A673 (cell line): Measurements from ENCODE around the gene CIITA. TPM values are rescaled to one million over a fixed set of nuclear protein-coding genes. Genes with fewer than 3 reads are reported as not detected.

Experiments used
- BruUV-seq: library from RNA; stranded (reverse); fragments of 400-500 nt; replicated peaks from 2 replicates; lab custom pipeline; 2021; lab: Mats Ljungman, UMichigan
- CTCF ChIA-PET: fragments of 300-600 bp; sonication (Branson Sonifier 250); formaldehyde crosslinking; loops from one replicate; lab custom pipeline; 2022; ENCODE audit warnings: antibody characterized with exemption; lab: Charles Lee
- POLR2A ChIA-PET: fragments of 300-600 bp; sonication (Branson Sonifier 250); formaldehyde crosslinking; loops from one replicate; lab custom pipeline; 2022; ENCODE audit warnings: antibody characterized with exemption; ENCODE audit not compliant: low non-redundant PET; lab: Charles Lee
- DNase-seq: peaks from one replicate; pipeline ENCODE4 v3.0.0-alpha.2; 2015; ENCODE audit warnings: low spot score
- H3K27ac ChIP-seq: fragments of 200-600 bp; sonication (generic); 2 replicates; pipeline ENCODE4 v1.5.1; 2016; ENCODE audit warnings: mixed run types, low read depth, mild to moderate bottlenecking, mixed read lengths, antibody characterized with exemption, low read length; ENCODE audit not compliant: poor library complexity, severe bottlenecking
- H3K27me3 ChIP-seq: fragments of 200-600 bp; sonication (generic); replicated peaks from 2 replicates; pipeline ENCODE4 v1.6.1; 2017; ENCODE audit warnings: mixed run types, low read depth, mild to moderate bottlenecking, mixed read lengths, antibody characterized with exemption, low read length; ENCODE audit not compliant: insufficient read depth, poor library complexity
- H3K36me3 ChIP-seq: fragments of 200-600 bp; sonication (generic); 2 replicates; pipeline ENCODE4 v1.6.1; 2016; ENCODE audit warnings: mixed run types, mild to moderate bottlenecking, mixed read lengths, antibody characterized with exemption, low read length; ENCODE audit not compliant: insufficient read depth, poor library complexity, severe bottlenecking
- H3K4me1 ChIP-seq: fragments of 200-600 bp; sonication (generic); 2 replicates; pipeline ENCODE4 v1.6.1; 2017; ENCODE audit warnings: mixed run types, mild to moderate bottlenecking, mixed read lengths, antibody characterized with exemption, low read length; ENCODE audit not compliant: insufficient read depth, poor library complexity, severe bottlenecking
- H3K4me3 ChIP-seq: fragments of 200-600 bp; sonication (generic); 2 replicates; pipeline ENCODE4 v1.5.1; 2016; ENCODE audit warnings: low read depth, mixed run types, mild to moderate bottlenecking, mixed read lengths, low read length; ENCODE audit not compliant: poor library complexity, severe bottlenecking
- H3K9me3 ChIP-seq: fragments of 200-600 bp; sonication (generic); 2 replicates; pipeline ENCODE4 v1.6.1; 2016; ENCODE audit warnings: mixed run types, low read depth, mild to moderate bottlenecking, mixed read lengths, antibody characterized with exemption, low read length; ENCODE audit not compliant: poor library complexity, severe bottlenecking
- CTCF ChIP-seq: fragments of 300-800, 200-600 bp; sonication (generic); conservative IDR thresholded peaks from 2 replicates; pipeline ENCODE4 v1.5.1; 2017; ENCODE audit warnings: low read depth, mild to moderate bottlenecking, antibody characterized with exemption, low read length, moderate library complexity, mixed read lengths
- EZH2 ChIP-seq: fragments of 200-600 bp; sonication (generic); IDR thresholded peaks from 2 replicates; pipeline ENCODE4 v1.6.1; 2017; ENCODE audit warnings: borderline replicate concordance, low read depth, mild to moderate bottlenecking, mixed read lengths, antibody characterized with exemption, low read length; ENCODE audit not compliant: poor library complexity, severe bottlenecking
- intact Hi-C: fragments of 100-400 bp; cut with micrococcal nuclease; formaldehyde crosslinking; loops from one replicate; pipeline ENCODE4 v1.10.0; 2022; ENCODE audit not compliant: unreplicated experiment
- total RNA-seq: library from RNA; stranded (reverse); gene quantifications from 2 replicates; pipeline ENCODE4 v1.2.3, GENCODE V29; 2021

CIITA gene
- total RNA-seq, 1 experiment from 2014 or later: not detected

GRCh38 chr16:10834130-10834529 lies 42.9 kb upstream of the CIITA start:
- POLR2A ChIA-PET: no interaction called here
- CTCF ChIA-PET: no interaction called here
- peaks cover 11% of the 10 kb centered on the region for H3K27me3 ChIP-seq

GRCh38 chr16:10834766-10835165 lies 42.2 kb upstream of the CIITA start:
- TF ChIP-seq CTCF (no peak), EZH2 (no peak)
- DNase-seq: no peak
- Histone ChIP-seq H3K27me3 (peaks cover 18% of the 10 kb centered on the region), H3K9me3 (no peaks in the 10 kb centered on the region), H3K4me1 (no peaks in the 10 kb centered on the region), H3K27ac (no peak overlapping the region), H3K4me3 (no peak overlapping the region), H3K36me3 (no peaks in the 10 kb centered on the region)
- ChIA-PET CTCF (no interaction called here), POLR2A (no interaction called here)
- intact Hi-C loops: no loop called here
- no TSS peak for BruUV-seq

More at GRCh38 chr16:10834130-10834529, 42.9 kb upstream of the CIITA start:
- TF ChIP-seq CTCF (no peak), EZH2 (no peak)
- H3K36me3 ChIP-seq: no peaks in the 10 kb centered on the region
- intact Hi-C loops: no loop called here
- no peaks in the 10 kb centered on the region for H3K9me3 ChIP-seq
- H3K27ac ChIP-seq: no peak overlapping the region
- H3K4me3 ChIP-seq: no peak overlapping the region
- BruUV-seq: no TSS peak
- DNase-seq: no peak
- H3K4me1 ChIP-seq: no peaks in the 10 kb centered on the region

- TF ChIP-seq EZH2 (no peak), CTCF (no peak)
- no peak for DNase-seq
- intact Hi-C loops: no loop called here
- Histone ChIP-seq H3K9me3 (no peaks in the 10 kb centered on the region), H3K36me3 (no peaks in the 10 kb centered on the region), H3K4me3 (no peak overlapping the region), H3K27me3 (peaks cover 24% of the 10 kb centered on the region), H3K27ac (no peak overlapping the region), H3K4me1 (no peaks in the 10 kb centered on the region)
- BruUV-seq: no TSS peak
- POLR2A ChIA-PET: no interaction called here
- CTCF ChIA-PET: no interaction called here
Measured at GRCh38 chr16:10835281-10835931, 41.6 kb upstream of the CIITA start.
